ENCODE results near the gene FANCC. TPM values are rescaled to one million over a fixed set of nuclear protein-coding genes. Genes with fewer than 3 reads are reported as not detected.

FANCC gene
- total and polyA plus RNA-seq, 2 of the 8 experiments (the other 6 are each of a cell fraction or from before 2014, with no cell fraction given), result 7.8 to 15.2 TPM

DNA sequence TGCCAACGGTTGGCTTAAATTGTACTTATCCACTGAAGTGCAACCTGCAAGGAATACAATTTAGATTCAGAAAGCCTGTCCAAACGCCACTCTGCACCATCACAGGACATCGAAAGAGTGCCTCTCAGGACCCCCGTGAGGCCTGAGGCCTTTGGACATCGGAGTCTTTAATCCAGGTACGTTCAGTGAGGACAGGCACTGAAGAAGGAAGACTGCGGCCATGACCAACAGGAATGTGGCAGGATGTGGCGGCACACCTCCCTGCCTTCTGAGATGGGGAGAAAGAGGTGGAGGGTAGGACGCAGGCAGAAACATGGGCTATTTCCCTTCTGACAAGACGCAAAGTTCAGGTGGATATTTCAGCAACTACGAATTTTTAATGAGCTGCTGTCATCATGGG lies 205.8 kb downstream of the FANCC start (continued):
- TF ChIP-seq JUN (IDR thresholded peaks at IDR 0.05; ENCODE audit: low read depth, low read length) (no peak), NANOG (IDR thresholded peaks at IDR 0.05; ENCODE audit: insufficient read depth, low read depth, low read length, poor library complexity, severe bottlenecking) (no peak), YY1 (IDR thresholded peaks at IDR 0.05; ENCODE audit: low read depth, low read length) (no peak), TCF12 (IDR thresholded peaks at IDR 0.05; ENCODE audit: low read depth, low read length) (no peak), TAF7 (optimal IDR thresholded peaks at IDR 0.05; ENCODE audit: borderline replicate concordance, low read depth, low read length) (no peak), POLR2AphosphoS5 (IDR thresholded peaks at IDR 0.05; ENCODE audit: low read depth, low read length) (no peak)
